HAP-1 (cell line): Measurements from ENCODE around the gene DMC1.

ENCODE experiments used
- DNase-seq, 2 experiments: peaks; one replicate each; pipeline ENCODE4 v3.0.0-alpha.2; 2016 to 2020; ENCODE audit warnings: low spot score in 2 of 2
- H3K27me3 ChIP-seq: fragments of 250-450 bp; sonication (Bioruptor Pico); 2 replicates; pipeline ENCODE4 v1.5.1; 2020; ENCODE audit warnings: low read depth, mild to moderate bottlenecking, moderate library complexity
- H3K36me3 ChIP-seq: fragments of 250-450 bp; sonication (Bioruptor Pico); replicated peaks from 2 replicates; pipeline ENCODE4 v1.5.1; 2020; ENCODE audit warnings: mild to moderate bottlenecking
- H3K4me1 ChIP-seq: fragments of 250-450 bp; sonication (Bioruptor Pico); 2 replicates; pipeline ENCODE4 v1.5.1; 2020; ENCODE audit warnings: mild to moderate bottlenecking
- H3K4me3 ChIP-seq: fragments of 250-450 bp; sonication (Bioruptor Pico); 2 replicates; pipeline ENCODE4 v1.5.1; 2020; ENCODE audit warnings: mild to moderate bottlenecking, moderate library complexity
- H3K9me3 ChIP-seq: fragments of 250-450 bp; sonication (Bioruptor Pico); 2 replicates; pipeline ENCODE4 v1.5.1; 2020; ENCODE audit warnings: mild to moderate bottlenecking, moderate library complexity
- in situ Hi-C: fragments of 300-500 bp; cut with MboI; formaldehyde crosslinking; loops from 3 replicates; pipeline ENCODE4 v1.14.3; 2020; ENCODE audit warnings: low sequenced_read_pairs, inconsistent platforms, mixed read lengths

Gene DMC1

GRCh38 chr22:38504731-38505540 is 65.0 kb downstream of the DMC1 start:
- Histone ChIP-seq H3K4me1 (peaks cover 21% of the 10 kb centered on the region), H3K27me3 (no peaks in the 10 kb centered on the region), H3K4me3 (peak overlapping the region; percentile 99), H3K9me3 (no peaks in the 10 kb centered on the region), H3K36me3 (peaks cover 52% of the 10 kb centered on the region)
- DNase-seq, result peak; percentile 45 to 78
- in situ Hi-C loops, result no loop called here

GRCh38 chr22:38503021-38503420 is 67.0 kb downstream of the DMC1 start:
- peak; percentile 71 to 73 for DNase-seq
- peak overlapping the region; percentile 99 for H3K4me3 ChIP-seq
- no peaks in the 10 kb centered on the region for H3K27me3 ChIP-seq
- in situ Hi-C loops, result no loop called here
- H3K9me3 ChIP-seq, result no peaks in the 10 kb centered on the region
- H3K36me3 ChIP-seq, result peaks cover 71% of the 10 kb centered on the region
- peaks cover 21% of the 10 kb centered on the region for H3K4me1 ChIP-seq

GRCh38 chr22:38501797-38502672 is 67.9 kb downstream of the DMC1 start:
- no peaks in the 10 kb centered on the region for H3K9me3 ChIP-seq
- no peak for DNase-seq
- in situ Hi-C loops, result no loop called here
- no peak overlapping the region for H3K4me3 ChIP-seq
- H3K4me1 ChIP-seq, result peaks cover 20% of the 10 kb centered on the region
- peaks cover 81% of the 10 kb centered on the region for H3K36me3 ChIP-seq
- H3K27me3 ChIP-seq, result no peaks in the 10 kb centered on the region

DNA sequence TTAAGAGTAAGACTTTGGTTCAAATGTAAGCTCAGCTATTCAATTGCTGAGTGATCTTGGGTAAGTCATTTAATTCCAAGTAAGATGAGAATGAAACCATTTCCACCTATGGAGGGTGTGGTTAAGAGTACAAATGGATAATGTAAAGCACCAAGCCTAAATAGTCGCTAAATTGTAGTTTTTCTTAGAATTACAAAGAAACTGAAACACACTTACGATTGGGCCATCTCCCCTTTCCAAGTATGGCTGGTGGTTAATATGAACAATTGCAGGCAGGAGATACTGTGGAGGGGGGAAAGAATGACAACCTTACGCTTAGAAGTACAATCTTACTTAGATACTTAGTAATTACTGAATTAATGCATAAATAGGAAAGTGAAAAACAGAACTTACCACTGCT is 72.1 kb downstream of the DMC1 start:
- H3K36me3 ChIP-seq, result peaks cover 98% of the 10 kb centered on the region

GRCh38 chr22:38494939-38495338 is 75.0 kb downstream of the DMC1 start:
- Histone ChIP-seq H3K4me3 (no peak overlapping the region), H3K9me3 (no peaks in the 10 kb centered on the region), H3K4me1 (no peaks in the 10 kb centered on the region), H3K36me3 (peaks cover 100% of the 10 kb centered on the region), H3K27me3 (no peaks in the 10 kb centered on the region)
- no peak for DNase-seq
- in situ Hi-C loops, result loop anchor here (25.0 kb wide), 2 partner anchors 608 to 1983 kb away; partner anchors contain the start of gene FOXRED2

More for the DNA sequence above, 72.1 kb downstream of the DMC1 start:
- no peak for DNase-seq
- H3K9me3 ChIP-seq, result no peaks in the 10 kb centered on the region
- H3K4me1 ChIP-seq, result peaks cover 6% of the 10 kb centered on the region
- H3K4me3 ChIP-seq, result no peak overlapping the region
- in situ Hi-C loops, result loop anchor here (25.0 kb wide), 2 partner anchors 611 to 1986 kb away; partner anchors contain the start of gene FOXRED2
- H3K27me3 ChIP-seq, result no peaks in the 10 kb centered on the region

- DNase-seq, result no peak
- Histone ChIP-seq H3K36me3 (peaks cover 100% of the 10 kb centered on the region), H3K4me1 (no peaks in the 10 kb centered on the region), H3K27me3 (no peaks in the 10 kb centered on the region), H3K9me3 (no peaks in the 10 kb centered on the region), H3K4me3 (no peak overlapping the region)
- in situ Hi-C loops, result loop anchor here (25.0 kb wide), 2 partner anchors 607 to 1982 kb away; partner anchors contain the start of gene FOXRED2
Measured at GRCh38 chr22:38494498-38494897, 75.5 kb downstream of the DMC1 start.

- in situ Hi-C loops, result loop anchor here (25.0 kb wide), 2 partner anchors 605 to 1980 kb away; partner anchors contain the start of gene FOXRED2
- no peaks in the 10 kb centered on the region for H3K4me1 ChIP-seq
- H3K9me3 ChIP-seq, result no peaks in the 10 kb centered on the region
- peaks cover 100% of the 10 kb centered on the region for H3K36me3 ChIP-seq
- H3K27me3 ChIP-seq, result no peaks in the 10 kb centered on the region
- H3K4me3 ChIP-seq, result no peak overlapping the region
- DNase-seq, result no peak
Measured at GRCh38 chr22:38491707-38492348, 78.2 kb downstream of the DMC1 start.

DNA sequence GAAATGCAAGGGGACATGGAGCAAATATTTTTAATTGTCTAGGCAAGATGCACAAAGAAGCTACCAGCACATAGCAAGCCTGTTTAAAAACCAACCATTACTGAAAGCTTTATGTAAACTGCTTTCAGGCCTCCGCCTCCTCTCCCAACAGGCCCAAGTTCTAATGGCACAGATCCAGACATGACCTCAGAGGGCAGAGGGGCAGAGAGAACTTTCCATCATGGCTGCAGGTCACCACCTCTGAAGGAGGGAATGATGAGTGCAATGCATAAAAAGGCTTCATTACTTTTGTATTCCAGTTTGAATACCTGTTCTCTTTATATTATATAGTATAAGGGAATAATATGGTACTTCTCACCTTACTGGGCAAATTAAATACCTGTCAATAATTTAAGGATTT is 79.1 kb downstream of the DMC1 start:
- Histone ChIP-seq H3K4me1 (no peaks in the 10 kb centered on the region), H3K36me3 (peaks cover 100% of the 10 kb centered on the region), H3K4me3 (no peak overlapping the region), H3K9me3 (no peaks in the 10 kb centered on the region), H3K27me3 (no peaks in the 10 kb centered on the region)
- no peak for DNase-seq
- in situ Hi-C loops, result loop anchor here (25.0 kb wide), 2 partner anchors 604 to 1979 kb away; partner anchors contain the start of gene FOXRED2

GRCh38 chr22:38490475-38490874 is 79.5 kb downstream of the DMC1 start:
- Histone ChIP-seq H3K9me3 (no peaks in the 10 kb centered on the region), H3K36me3 (peaks cover 98% of the 10 kb centered on the region)
- in situ Hi-C loops, result loop anchor here (25.0 kb wide), 2 partner anchors 603 to 1978 kb away; partner anchors contain the start of gene FOXRED2

DNA sequence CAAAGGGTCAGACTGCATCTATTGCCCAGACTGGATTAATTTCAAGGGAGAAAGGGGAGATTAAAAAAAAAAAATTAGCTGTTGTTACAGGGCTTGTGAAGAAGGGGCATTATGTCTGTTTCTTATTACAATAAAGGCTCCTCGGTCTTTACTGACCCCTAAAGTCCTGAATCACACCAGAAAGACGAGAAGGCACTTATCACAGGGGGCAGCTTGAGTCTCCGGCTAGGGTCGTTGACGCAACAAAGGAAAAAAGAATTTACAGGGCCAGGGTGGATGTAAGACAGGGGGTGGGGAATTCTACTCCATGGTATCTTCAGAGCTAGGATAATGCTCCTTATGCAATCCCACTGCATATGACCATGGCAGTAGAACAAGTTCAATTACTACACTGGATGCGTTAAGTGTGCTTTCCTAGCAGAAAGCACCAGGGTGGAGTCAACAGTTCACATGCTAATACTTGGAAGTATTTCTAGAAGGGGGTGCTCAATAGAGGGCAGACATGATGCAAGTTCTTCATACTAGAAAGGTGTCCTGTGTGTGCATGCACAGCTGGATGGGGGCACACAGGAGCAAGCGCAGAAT is 80.3 kb downstream of the DMC1 start:
- Histone ChIP-seq H3K27me3 (no peaks in the 10 kb centered on the region), H3K9me3 (no peaks in the 10 kb centered on the region), H3K36me3 (peaks cover 97% of the 10 kb centered on the region), H3K4me3 (no peak overlapping the region), H3K4me1 (no peaks in the 10 kb centered on the region)
- DNase-seq, result no peak
- in situ Hi-C loops, result loop anchor here (25.0 kb wide), 2 partner anchors 602 to 1977 kb away; partner anchors contain the start of gene FOXRED2

More at GRCh38 chr22:38490475-38490874, 79.5 kb downstream of the DMC1 start:
- no peak for DNase-seq
- no peaks in the 10 kb centered on the region for H3K4me1 ChIP-seq
- H3K27me3 ChIP-seq, result no peaks in the 10 kb centered on the region
- H3K4me3 ChIP-seq, result no peak overlapping the region

DNA sequence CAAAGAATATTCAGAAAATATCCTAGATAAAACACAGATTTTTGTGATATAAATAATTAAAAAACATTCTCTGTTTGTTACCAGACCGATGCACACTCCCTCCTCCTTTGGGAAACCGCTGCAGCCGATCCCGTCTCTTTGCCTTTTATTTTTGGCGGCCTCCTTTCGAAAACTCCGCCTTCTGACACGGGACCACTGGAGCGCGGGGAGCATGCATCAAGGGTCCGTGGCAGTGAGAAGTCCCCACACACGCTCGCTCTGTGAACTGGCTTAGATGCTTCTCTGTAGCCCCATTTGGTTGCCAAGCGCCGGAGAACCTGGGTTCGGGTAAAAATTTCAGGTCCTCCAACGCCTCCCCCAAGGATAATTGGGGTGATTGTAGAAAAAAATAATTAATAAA is 80.8 kb downstream of the DMC1 start:
- H3K4me1 ChIP-seq, result no peaks in the 10 kb centered on the region
- H3K36me3 ChIP-seq, result peaks cover 97% of the 10 kb centered on the region
- H3K4me3 ChIP-seq, result no peak overlapping the region
- H3K9me3 ChIP-seq, result no peaks in the 10 kb centered on the region
- no peak for DNase-seq
- no peaks in the 10 kb centered on the region for H3K27me3 ChIP-seq
- in situ Hi-C loops, result loop anchor here (25.0 kb wide), 2 partner anchors 602 to 1977 kb away; partner anchors contain the start of gene FOXRED2

DNA sequence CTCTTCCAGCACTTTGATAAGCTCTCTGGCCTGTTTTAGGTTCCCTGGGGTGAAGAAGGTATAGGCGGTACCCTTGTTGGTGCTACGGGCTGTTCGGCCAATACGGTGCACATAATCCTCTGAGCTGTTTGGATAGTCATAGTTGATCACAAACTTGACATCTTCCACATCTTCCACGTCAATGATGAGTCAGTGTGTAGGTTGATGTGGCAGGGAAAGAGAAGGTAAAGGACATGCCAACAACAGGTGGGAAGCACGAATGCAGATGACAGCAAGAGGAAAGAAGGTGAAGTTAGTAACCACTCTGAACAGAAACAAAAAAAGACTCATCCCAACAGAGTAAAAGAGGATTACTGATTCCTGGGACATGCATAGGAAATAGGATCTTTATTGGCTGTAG is 82.0 kb downstream of the DMC1 start:
- DNase-seq, result no peak
- H3K36me3 ChIP-seq, result peaks cover 97% of the 10 kb centered on the region
- no peaks in the 10 kb centered on the region for H3K9me3 ChIP-seq
- H3K4me3 ChIP-seq, result no peak overlapping the region
- no peaks in the 10 kb centered on the region for H3K27me3 ChIP-seq
- H3K4me1 ChIP-seq, result no peaks in the 10 kb centered on the region
- in situ Hi-C loops, result loop anchor here (25.0 kb wide), 2 partner anchors 601 to 1976 kb away; partner anchors contain the start of gene FOXRED2

- in situ Hi-C loops, result loop anchor here (25.0 kb wide), 2 partner anchors 598 to 1973 kb away; partner anchors contain the start of gene FOXRED2
- Histone ChIP-seq H3K9me3 (no peaks in the 10 kb centered on the region), H3K36me3 (peaks cover 97% of the 10 kb centered on the region), H3K27me3 (no peaks in the 10 kb centered on the region), H3K4me1 (no peaks in the 10 kb centered on the region), H3K4me3 (no peak overlapping the region)
- DNase-seq, result no peak
Measured at GRCh38 chr22:38485783-38486182, 84.2 kb downstream of the DMC1 start.
